Calu3 (cell line): Measurements from ENCODE around the gene LYPD6B. TPM values are rescaled to one million over a fixed set of nuclear protein-coding genes. Genes with fewer than 3 reads are reported as not detected.

Experiments used
- BruUV-seq: library from RNA; stranded (reverse); fragments of 400-500 nt; replicated peaks from 2 replicates; lab custom pipeline; 2021; lab: Mats Ljungman, UMichigan
- CTCF ChIA-PET: fragments of 300-600 bp; sonication (Branson Sonifier 250); formaldehyde crosslinking; loops from one replicate; lab custom pipeline; 2022; ENCODE audit warnings: antibody characterized with exemption; lab: Charles Lee
- DNase-seq: peaks from one replicate; pipeline ENCODE4 v3.0.0; 2022
- H3K27ac Mint-ChIP-seq: one replicate; pipeline ENCODE4 v1.8.0; 2022; ENCODE audit warnings: mixed read lengths; ENCODE audit not compliant: unreplicated experiment
- H3K27me3 Mint-ChIP-seq: one replicate; pipeline ENCODE4 v1.8.0; 2022; ENCODE audit warnings: mixed read lengths; ENCODE audit not compliant: unreplicated experiment
- H3K36me3 Mint-ChIP-seq: one replicate; pipeline ENCODE4 v1.8.0; 2022; ENCODE audit warnings: mild to moderate bottlenecking, moderate library complexity, mixed read lengths; ENCODE audit not compliant: insufficient read depth, unreplicated experiment
- H3K4me1 Mint-ChIP-seq: one replicate; pipeline ENCODE4 v1.8.0; 2022; ENCODE audit warnings: mild to moderate bottlenecking, low read depth, mixed read lengths; ENCODE audit not compliant: unreplicated experiment
- H3K4me3 Mint-ChIP-seq: one replicate; pipeline ENCODE4 v1.8.0; 2022; ENCODE audit warnings: mild to moderate bottlenecking, low read depth, moderate library complexity, mixed read lengths; ENCODE audit not compliant: unreplicated experiment
- H3K9me3 Mint-ChIP-seq: one replicate; pipeline ENCODE4 v1.8.0; 2022; ENCODE audit warnings: low read depth, mixed read lengths; ENCODE audit not compliant: unreplicated experiment
- intact Hi-C: fragments of 100-400 bp; cut with micrococcal nuclease; formaldehyde crosslinking; loops from one replicate; pipeline ENCODE4 v1.10.0; 2022; ENCODE audit not compliant: unreplicated experiment
- total RNA-seq: library from RNA; stranded (reverse); gene quantifications from 2 replicates; pipeline ENCODE4 v1.2.3, GENCODE V29; 2022
- TF ChIP-seq, protein P1 (sequence below): fragments of 200-600 bp; IDR thresholded peaks from one replicate; pipeline ENCODE4 v1.8.0; 2022; ENCODE audit warnings: antibody characterized with exemption; ENCODE audit not compliant: unreplicated experiment

Gene LYPD6B
- total RNA-seq, 1 experiment from 2014 or later = 0.87 TPM

DNA sequence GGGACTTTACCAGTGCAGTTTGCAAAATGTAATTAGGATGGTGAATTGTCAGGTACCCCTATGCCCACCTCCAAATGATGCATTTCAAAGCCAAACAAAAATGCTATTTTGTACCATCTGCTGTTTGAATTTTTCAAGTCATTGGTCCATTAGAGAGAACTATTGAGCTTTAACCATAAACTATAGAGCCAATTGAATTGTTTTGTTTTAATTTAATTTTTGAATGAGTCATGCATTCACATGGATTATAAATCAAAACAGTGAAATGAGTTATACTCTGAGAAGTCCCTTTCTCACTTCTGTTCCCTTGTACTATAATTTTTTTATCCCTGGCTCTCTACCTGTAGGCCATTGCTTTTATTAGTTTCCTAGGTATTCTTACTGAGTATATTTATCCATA is 151.3 kb downstream of the LYPD6B start:
- H3K27me3 Mint-ChIP-seq = no peaks in the 10 kb centered on the region
- no peaks in the 10 kb centered on the region for H3K36me3 Mint-ChIP-seq
- peaks cover 11% of the 10 kb centered on the region for H3K4me1 Mint-ChIP-seq
- H3K27ac Mint-ChIP-seq = no peak overlapping the region
- H3K9me3 Mint-ChIP-seq = no peaks in the 10 kb centered on the region
- TF ChIP-seq, protein P1, sequence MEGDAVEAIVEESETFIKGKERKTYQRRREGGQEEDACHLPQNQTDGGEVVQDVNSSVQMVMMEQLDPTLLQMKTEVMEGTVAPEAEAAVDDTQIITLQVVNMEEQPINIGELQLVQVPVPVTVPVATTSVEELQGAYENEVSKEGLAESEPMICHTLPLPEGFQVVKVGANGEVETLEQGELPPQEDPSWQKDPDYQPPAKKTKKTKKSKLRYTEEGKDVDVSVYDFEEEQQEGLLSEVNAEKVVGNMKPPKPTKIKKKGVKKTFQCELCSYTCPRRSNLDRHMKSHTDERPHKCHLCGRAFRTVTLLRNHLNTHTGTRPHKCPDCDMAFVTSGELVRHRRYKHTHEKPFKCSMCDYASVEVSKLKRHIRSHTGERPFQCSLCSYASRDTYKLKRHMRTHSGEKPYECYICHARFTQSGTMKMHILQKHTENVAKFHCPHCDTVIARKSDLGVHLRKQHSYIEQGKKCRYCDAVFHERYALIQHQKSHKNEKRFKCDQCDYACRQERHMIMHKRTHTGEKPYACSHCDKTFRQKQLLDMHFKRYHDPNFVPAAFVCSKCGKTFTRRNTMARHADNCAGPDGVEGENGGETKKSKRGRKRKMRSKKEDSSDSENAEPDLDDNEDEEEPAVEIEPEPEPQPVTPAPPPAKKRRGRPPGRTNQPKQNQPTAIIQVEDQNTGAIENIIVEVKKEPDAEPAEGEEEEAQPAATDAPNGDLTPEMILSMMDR = no peak
- no peak for DNase-seq
- no peak overlapping the region for H3K4me3 Mint-ChIP-seq
- CTCF ChIA-PET = interaction anchor here (1.2 kb wide), 1 partner anchor 9 kb away, joined by 3 read pairs; no protein-coding TSS in a partner anchor
- intact Hi-C loops = no loop called here
- BruUV-seq = no TSS peak

DNA sequence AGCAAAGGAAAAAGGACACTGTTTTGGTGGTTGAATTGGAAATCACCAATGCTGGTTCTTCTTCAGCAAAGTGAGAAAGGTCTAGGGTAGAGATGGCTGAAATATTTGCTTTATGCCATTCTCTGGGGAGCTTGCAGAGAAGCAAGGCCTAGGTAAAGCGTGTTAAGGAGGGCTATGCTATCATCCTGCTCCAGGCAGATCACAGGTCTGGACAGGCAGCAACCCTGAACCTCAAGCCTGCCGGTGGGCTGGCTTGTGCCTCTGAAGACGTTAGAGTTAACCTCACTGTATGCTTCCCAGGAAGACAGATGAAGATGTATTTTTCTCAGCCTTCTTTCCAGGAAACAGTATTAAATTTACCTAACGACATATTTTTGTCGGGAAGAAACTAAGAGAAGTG is 153.4 kb downstream of the LYPD6B start:
- no TSS peak for BruUV-seq
- Mint-ChIP-seq H3K36me3 (no peaks in the 10 kb centered on the region), H3K4me3 (no peak overlapping the region), H3K4me1 (no peaks in the 10 kb centered on the region), H3K9me3 (no peaks in the 10 kb centered on the region), H3K27me3 (no peaks in the 10 kb centered on the region), H3K27ac (no peak overlapping the region)
- CTCF ChIA-PET = no interaction called here
- DNase-seq = no peak
- TF ChIP-seq, protein P1 = no peak
- intact Hi-C loops = no loop called here

DNA sequence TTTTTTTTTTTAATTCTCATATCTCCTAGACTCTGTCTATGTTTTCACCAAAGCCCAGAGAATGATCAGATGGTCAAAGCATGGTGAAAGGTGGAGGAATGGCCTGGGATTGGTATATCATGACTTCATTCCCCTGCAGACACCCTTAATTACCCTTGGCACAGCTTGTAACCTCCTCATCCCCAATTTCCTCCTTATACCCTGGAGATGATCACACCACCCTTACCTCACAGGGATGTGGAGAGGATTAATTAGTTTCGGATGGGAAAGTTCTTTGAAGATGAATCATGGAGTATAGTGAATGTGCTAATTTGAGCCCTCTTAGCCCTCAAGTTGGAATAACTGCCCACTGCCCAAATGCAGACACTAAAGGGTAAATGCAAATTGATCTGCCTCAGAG is 153.9 kb downstream of the LYPD6B start:
- DNase-seq = no peak
- H3K27ac Mint-ChIP-seq = no peak overlapping the region
- H3K4me1 Mint-ChIP-seq = no peaks in the 10 kb centered on the region
- intact Hi-C loops = no loop called here
- CTCF ChIA-PET = no interaction called here
- H3K27me3 Mint-ChIP-seq = no peaks in the 10 kb centered on the region
- no peaks in the 10 kb centered on the region for H3K36me3 Mint-ChIP-seq
- no TSS peak for BruUV-seq
- TF ChIP-seq, protein P1 = no peak
- H3K9me3 Mint-ChIP-seq = no peaks in the 10 kb centered on the region
- no peak overlapping the region for H3K4me3 Mint-ChIP-seq

DNA sequence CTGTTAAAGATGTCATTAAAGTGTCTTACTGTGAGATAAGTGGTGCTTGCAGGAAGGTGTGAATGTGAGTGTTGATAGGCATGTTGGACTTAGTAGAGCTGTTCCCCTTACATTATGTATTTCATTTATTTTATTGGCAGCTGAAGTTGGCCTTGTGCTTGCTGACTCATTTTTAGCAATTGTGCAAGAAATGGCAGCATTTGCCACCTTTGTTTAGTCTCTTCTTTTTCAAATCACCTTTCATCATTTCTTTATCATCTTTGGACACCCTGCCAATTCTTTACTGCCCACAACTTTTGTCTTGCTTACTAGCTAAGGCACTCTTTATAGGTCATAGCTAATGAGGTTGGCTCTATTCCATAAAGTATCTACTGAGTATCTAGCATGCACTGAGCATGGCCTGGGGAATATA is 161.6 kb downstream of the LYPD6B start:
- CTCF ChIA-PET = no interaction called here
- Mint-ChIP-seq H3K27me3 (no peaks in the 10 kb centered on the region), H3K27ac (no peak overlapping the region), H3K4me3 (no peak overlapping the region), H3K36me3 (no peaks in the 10 kb centered on the region), H3K9me3 (no peaks in the 10 kb centered on the region), H3K4me1 (no peaks in the 10 kb centered on the region)
- no peak for DNase-seq
- TF ChIP-seq, protein P1 = no peak
- no TSS peak for BruUV-seq
- intact Hi-C loops = no loop called here
